Osteoblast (primary cell): ENCODE measurements around the gene NLRP11. TPM values are rescaled to one million over a fixed set of nuclear protein-coding genes. Genes with fewer than 3 reads are reported as not detected.

Experiments
- DNase-seq: peaks from one replicate; pipeline ENCODE4 v3.0.0; 2011; ENCODE audit warnings: low spot score, mixed read lengths; ENCODE audit not compliant: insufficient read length; ENCODE audit errors: missing footprints
- H2AFZ ChIP-seq: 2 replicates; pipeline ENCODE4 v1.6.0; 2011; ENCODE audit warnings: mild to moderate bottlenecking, low read length
- H3K27ac ChIP-seq: 2 replicates; pipeline ENCODE4 v1.5.1; 2011; ENCODE audit warnings: mild to moderate bottlenecking, low read depth, low read length, moderate library complexity
- H3K27me3 ChIP-seq: 2 replicates; pipeline ENCODE4 v1.6.0; 2012; ENCODE audit warnings: mild to moderate bottlenecking, control low read depth, inconsistent platforms, low read length, moderate library complexity; ENCODE audit not compliant: insufficient read depth
- H3K36me3 ChIP-seq: 2 replicates; pipeline ENCODE4 v1.5.1; 2011; ENCODE audit warnings: mild to moderate bottlenecking, low read length, control low read depth, moderate library complexity; ENCODE audit not compliant: insufficient read depth
- H3K4me1 ChIP-seq: 2 replicates; pipeline ENCODE4 v1.5.1; 2011; ENCODE audit warnings: mild to moderate bottlenecking, low read length, control low read depth, moderate library complexity; ENCODE audit not compliant: insufficient read depth
- H3K4me2 ChIP-seq: 2 replicates; pipeline ENCODE4 v1.6.0; 2011; ENCODE audit warnings: mild to moderate bottlenecking, low read length; ENCODE audit not compliant: insufficient read depth
- H3K4me3 ChIP-seq: fragments of 200-600 bp; sonication (generic); 3 replicates; pipeline ENCODE4 v1.5.1; 2012; ENCODE audit warnings: mild to moderate bottlenecking, low read length, inconsistent platforms; ENCODE audit not compliant: insufficient read depth
- H3K79me2 ChIP-seq: 2 replicates; pipeline ENCODE4 v1.6.0; 2012; ENCODE audit warnings: mild to moderate bottlenecking, low read length, control low read depth, inconsistent platforms; ENCODE audit not compliant: insufficient read depth
- H3K9me3 ChIP-seq: 2 replicates; pipeline ENCODE4 v1.5.1; 2011; ENCODE audit warnings: low read depth, low read length, control low read depth
- H4K20me1 ChIP-seq: 2 replicates; pipeline ENCODE4 v1.6.0; 2012; ENCODE audit warnings: mild to moderate bottlenecking, low read length, control low read depth; ENCODE audit not compliant: insufficient read depth
- CTCF ChIP-seq: IDR thresholded peaks from 2 replicates; pipeline ENCODE4 v1.5.1; 2011; ENCODE audit warnings: mild to moderate bottlenecking, low read depth, low read length, moderate library complexity; ENCODE audit errors: extremely low read depth
- total RNA-seq: library from RNA; depleted of rRNA; stranded (reverse); fragments of >200 nt; gene quantifications from 2 replicates; pipeline ENCODE4 v1.2.3, GENCODE V29; 2012

The NLRP11 gene
- total RNA-seq, 1 donor: not detected

- Histone ChIP-seq H4K20me1 (no peaks in the 10 kb centered on the region), H2AFZ (no peak overlapping the region), H3K79me2 (no peaks in the 10 kb centered on the region), H3K36me3 (no peaks in the 10 kb centered on the region), H3K4me1 (no peaks in the 10 kb centered on the region), H3K27me3 (no peaks in the 10 kb centered on the region), H3K27ac (no peak overlapping the region), H3K9me3 (no peaks in the 10 kb centered on the region), H3K4me2 (no peak overlapping the region), H3K4me3 (no peak overlapping the region)
- DNase-seq: no peak
- TF ChIP-seq CTCF: no peak
These were observed 25.4 kb upstream of the NLRP11 start for GRCh38 chr19:55857149-55857548.

- no peak for TF ChIP-seq CTCF
- H3K4me2 ChIP-seq: no peak overlapping the region
- DNase-seq: peak; percentile 46
- H3K27ac ChIP-seq: no peak overlapping the region
- H2AFZ ChIP-seq: no peak overlapping the region
- H3K9me3 ChIP-seq: no peaks in the 10 kb centered on the region
- H3K79me2 ChIP-seq: no peaks in the 10 kb centered on the region
- H3K4me3 ChIP-seq: no peak overlapping the region
- no peaks in the 10 kb centered on the region for H3K27me3 ChIP-seq
- no peaks in the 10 kb centered on the region for H3K4me1 ChIP-seq
- H3K36me3 ChIP-seq: no peaks in the 10 kb centered on the region
- H4K20me1 ChIP-seq: no peaks in the 10 kb centered on the region
These were observed 23.4 kb upstream of the NLRP11 start for GRCh38 chr19:55855160-55855559.

GRCh38 chr19:55838906-55839305, 7.1 kb upstream of the NLRP11 start:
- DNase-seq: no peak
- no peak overlapping the region for H2AFZ ChIP-seq
- H3K27me3 ChIP-seq: no peaks in the 10 kb centered on the region
- no peak overlapping the region for H3K4me3 ChIP-seq
- H3K36me3 ChIP-seq: no peaks in the 10 kb centered on the region
- no peak overlapping the region for H3K27ac ChIP-seq
- H3K4me2 ChIP-seq: no peak overlapping the region
- no peaks in the 10 kb centered on the region for H4K20me1 ChIP-seq
- no peak for TF ChIP-seq CTCF
- H3K9me3 ChIP-seq: no peaks in the 10 kb centered on the region
- no peaks in the 10 kb centered on the region for H3K4me1 ChIP-seq
- no peaks in the 10 kb centered on the region for H3K79me2 ChIP-seq

GRCh38 chr19:55838251-55838650, 6.5 kb upstream of the NLRP11 start:
- H4K20me1 ChIP-seq: no peaks in the 10 kb centered on the region
- no peaks in the 10 kb centered on the region for H3K36me3 ChIP-seq
- H3K4me3 ChIP-seq: no peak overlapping the region
- no peak for DNase-seq
- no peak for TF ChIP-seq CTCF
- H3K9me3 ChIP-seq: no peaks in the 10 kb centered on the region
- H3K4me2 ChIP-seq: no peak overlapping the region
- no peak overlapping the region for H3K27ac ChIP-seq
- no peaks in the 10 kb centered on the region for H3K79me2 ChIP-seq
- no peak overlapping the region for H2AFZ ChIP-seq
- H3K4me1 ChIP-seq: no peaks in the 10 kb centered on the region
- H3K27me3 ChIP-seq: no peaks in the 10 kb centered on the region
